HepG2 (cell line): ENCODE measurements around the gene GRIN2D. TPM values are rescaled to one million over a fixed set of nuclear protein-coding genes. Genes with fewer than 3 reads are reported as not detected.

Experiments used
- ATAC-seq: fragments of 200-7000 bp; cut with Tn5 transposase; 3 replicates; pipeline ENCODE4 v1.9.1; 2020; ENCODE audit warnings: mild to moderate bottlenecking, moderate library complexity
- Bru-seq: library from RNA; stranded (reverse); fragments of 400-500 nt; gene quantifications from one replicate; lab custom pipeline; 2021; lab: Mats Ljungman, UMichigan
- BruChase-seq, 2 experiments: library from RNA; stranded (reverse); fragments of 400-500 nt; gene quantifications; one replicate each; lab custom pipeline; 2021; lab: Mats Ljungman, UMichigan
- BruUV-seq: library from RNA; stranded (reverse); fragments of 400-500 nt; replicated peaks from 2 replicates; lab custom pipeline; 2021; lab: Mats Ljungman, UMichigan
- CTCF ChIA-PET: fragments of 300-600 bp; formaldehyde crosslinking; extraction: SDS; loops from one replicate; lab custom pipeline; 2021; ENCODE audit warnings: low total read pairs, inconsistent platforms, low intra/inter-chr PET ratio; lab: Yijun Ruan, JAX
- POLR2A ChIA-PET: fragments of 350-600 bp; sonication (Branson Sonifier 250); formaldehyde crosslinking; loops from one replicate; lab custom pipeline; 2020; ENCODE audit warnings: antibody characterized with exemption, inconsistent platforms; lab: Yijun Ruan, JAX
- DNase-seq: peaks from one replicate; pipeline ENCODE4 v3.0.0-alpha.2; 2015; ENCODE audit warnings: low spot score
- FAIRE-seq: peaks from 3 replicates; lab custom pipeline; 2011; peaks lifted over from hg19 to GRCh38; lab: Jason Lieb, UNC
- H2AFZ ChIP-seq: one replicate; pipeline ENCODE4 v1.6.1; 2011; ENCODE audit warnings: low read length, inconsistent platforms
- H3K27ac ChIP-seq: fragments of 300-600 bp; 3 replicates; pipeline ENCODE4 v1.8.0; 2011; ENCODE audit warnings: mixed run types, mild to moderate bottlenecking, mixed read lengths, low read length, inconsistent platforms; ENCODE audit not compliant: insufficient read depth; ENCODE audit errors: extremely low read length
- H3K27me3 ChIP-seq, 2 experiments: fragments of 200-600 bp in 1 of 2; 2 replicates in 1 of 2; 3 replicates in 1 of 2; pipeline versions ENCODE4 v1.6.0 to v1.8.0; 2011; ENCODE audit warnings: low read length in 2 of 2, mild to moderate bottlenecking in 2 of 2, moderate library complexity in 2 of 2, inconsistent platforms in 1 of 2; ENCODE audit not compliant: insufficient read depth in 2 of 2, control insufficient read depth in 1 of 2
- H3K36me3 ChIP-seq, 2 experiments: fragments of 200-600 bp in 1 of 2; replicated peaks in 1 of 2; 2 replicates in 1 of 2; 3 replicates in 1 of 2; pipeline versions ENCODE4 v1.5.1 to v1.8.0; 2011; ENCODE audit warnings: low read length in 2 of 2, inconsistent platforms in 1 of 2; ENCODE audit not compliant: insufficient read depth in 2 of 2, control insufficient read depth in 1 of 2
- H3K4me1 ChIP-seq: 2 replicates; pipeline ENCODE4 v1.5.1; 2012; ENCODE audit warnings: low read length, inconsistent platforms; ENCODE audit not compliant: insufficient read depth
- H3K4me2 ChIP-seq: 2 replicates; pipeline ENCODE4 v1.6.0; 2011; ENCODE audit warnings: low read depth, low read length, inconsistent platforms
- H3K4me3 ChIP-seq, 3 experiments: fragments of 200-600 bp in 1 of 3; sonication (generic), shearing (Covaris generic) in 1 of 3; replicated peaks in 1 of 3; 2 replicates each; pipeline ENCODE4 v1.5.1; 2011 to 2016; ENCODE audit warnings: low read length in 3 of 3, inconsistent platforms in 2 of 3, low read depth in 2 of 3, mild to moderate bottlenecking in 2 of 3, control low read depth in 1 of 3, mixed read lengths in 1 of 3; ENCODE audit not compliant: insufficient read depth in 1 of 3
- H3K79me2 ChIP-seq: one replicate; pipeline ENCODE4 v1.6.1; 2011; ENCODE audit warnings: low read length, inconsistent platforms; ENCODE audit not compliant: insufficient read depth
- H3K9ac ChIP-seq: 2 replicates; pipeline ENCODE4 v1.6.0; 2011; ENCODE audit warnings: mild to moderate bottlenecking, low read depth, low read length, inconsistent platforms; ENCODE audit not compliant: insufficient read depth
- H3K9me3 ChIP-seq: 2 replicates; pipeline ENCODE4 v1.5.1; 2012; ENCODE audit warnings: mild to moderate bottlenecking, low read length
- H4K20me1 ChIP-seq: 2 replicates; pipeline ENCODE4 v1.6.0; 2011; ENCODE audit warnings: inconsistent platforms, mild to moderate bottlenecking, low read length, moderate library complexity; ENCODE audit not compliant: insufficient read depth
- ARID4A ChIP-seq: sonication (generic); formaldehyde crosslinking; IDR thresholded peaks from 2 replicates; pipeline ENCODE4 v1.5.0; 2020; ENCODE audit warnings: mild to moderate bottlenecking, missing genetic modification reagents, borderline replicate concordance
- CSRNP2 ChIP-seq: sonication (generic); formaldehyde crosslinking; conservative IDR thresholded peaks from 2 replicates; pipeline ENCODE4 v1.8.0; 2022; ENCODE audit warnings: low read depth, missing genetic modification reagents
- FOXA1 ChIP-seq, 2 experiments: fragments of 450-650 bp in 1 of 2; sonication (generic) in 1 of 2; formaldehyde crosslinking in 1 of 2; IDR thresholded peaks; 2 replicates each; pipeline versions ENCODE4 v1.4.0 to v1.6.1; 2016 to 2020; ENCODE audit warnings: missing genetic modification reagents in 1 of 2
- GABPB1 ChIP-seq: IDR thresholded peaks from 2 replicates; pipeline ENCODE4 v1.6.1; 2016; ENCODE audit warnings: mild to moderate bottlenecking, missing genetic modification reagents, moderate library complexity, missing compliant biosample characterization
- MAZ ChIP-seq, 2 experiments: sonication (generic) in 1 of 2; formaldehyde crosslinking in 1 of 2; IDR thresholded peaks; 2 replicates each; pipeline versions ENCODE4 v1.5.0 to v1.6.1; 2012 to 2020; ENCODE audit warnings: low read depth in 2 of 2, mild to moderate bottlenecking in 2 of 2, borderline replicate concordance in 1 of 2, improper control_type of control experiment in 1 of 2, low read length in 1 of 2, missing genetic modification reagents in 1 of 2, moderate library complexity in 1 of 2
- RBM22 ChIP-seq: fragments of 200-400 bp; formaldehyde crosslinking; optimal IDR thresholded peaks from 2 replicates; pipeline ENCODE3; 2017; ENCODE audit warnings: mild to moderate bottlenecking, low read length, moderate library complexity
- ZFX ChIP-seq: sonication (generic); formaldehyde crosslinking; IDR thresholded peaks from 2 replicates; pipeline ENCODE4 v1.4.0; 2020; ENCODE audit warnings: mild to moderate bottlenecking, low read depth, missing genetic modification reagents, moderate library complexity
- ZSCAN9 ChIP-seq: IDR thresholded peaks from 2 replicates; pipeline ENCODE4 v1.6.1; 2016; ENCODE audit warnings: borderline replicate concordance
- whole genome bisulfite sequencing: methylation state at CpG from one replicate; pipeline ENCODE4 v1.1.6; 2017; ENCODE audit warnings: low lambda C conversion rate; 5-methylcytosine and 5-hydroxymethylcytosine counted together
- in situ Hi-C: cut with HindIII; loops from 2 replicates; pipeline ENCODE4 v1.10.0; 2017; ENCODE audit warnings: low pct_unique_long_range_greater_than_20kb; ENCODE audit not compliant: extremely low pct_ligation_motif_present
- intact Hi-C: fragments of 100-400 bp; cut with micrococcal nuclease; formaldehyde crosslinking; loops from one replicate; pipeline ENCODE4 v1.10.0; 2022; ENCODE audit not compliant: unreplicated experiment
- long read RNA-seq, 2 experiments: library from RNA in 1 of 2; library from polyadenylated mRNA in 1 of 2; stranded (forward) in 1 of 2; unstranded in 1 of 2; transcript quantifications; one replicate each; pipeline ENCODE4 v2.0.0, GENCODE V29; 2019 to 2022
- polyA minus RNA-seq, 3 experiments: library from RNA; depleted of rRNA, polyadenylated mRNA; stranded (reverse); fragments of >200 nt; gene quantifications; 2 replicates each; pipeline ENCODE4 v1.2.3, GENCODE V29; 2011; ENCODE audit warnings: low replicate concordance in 1 of 3
- polyA plus RNA-seq, 8 experiments: library from polyadenylated mRNA; depleted of rRNA in 3 of 8; stranded (reverse) in 7 of 8; unstranded in 1 of 8; fragments of >200 nt; fragmentation: Illumina TruSeq in 4 of 8; extraction: Trizol in 4 of 8; gene quantifications; 2 replicates each; pipeline versions ENCODE4 v1.2.1 to v1.2.3, GENCODE V29; 2011 to 2016; ENCODE audit warnings: low read depth in 4 of 8, missing spikeins in 1 of 8, mixed read lengths in 1 of 8; ENCODE audit not compliant: insufficient read depth in 1 of 8
- total RNA-seq, 5 experiments: library from RNA; depleted of rRNA; stranded (reverse); fragments of >200 nt; fragmentation: Illumina TruSeq; extraction: Trizol; gene quantifications; 2 replicates each; pipeline ENCODE4 v1.2.3, GENCODE V29; 2016; ENCODE audit warnings: low read depth in 1 of 5

The GRIN2D gene
- total RNA-seq (2016; rRNA removed; fragmentation: Illumina TruSeq; extraction: Trizol) (0.02 TPM in 1 of 2 replicates, not detected in the other), polyA plus RNA-seq (2011; rRNA removed) (0.08 and 0.13 TPM in 2 replicates), polyA minus RNA-seq (2011; rRNA and poly(A)+ RNA removed; ENCODE audit: low replicate concordance) (0.40 and 0.44 TPM in 2 replicates), Bru-seq, nascent RNA (percentile 25 among the genes with signal in this experiment), BruChase-seq, experiment 1, labeled RNA remaining after a 6-hour chase (percentile 22 among the genes with signal in this experiment), BruChase-seq, experiment 2, labeled RNA remaining after a 2-hour chase (percentile 23 among the genes with signal in this experiment)
- under 0.01 TPM in 1 of 2 replicates, not detected in the other for total RNA-seq (2016; cell fraction: cytosol; rRNA removed; fragmentation: Illumina TruSeq; extraction: Trizol; ENCODE audit: low read depth)
- total RNA-seq (2016; cell fraction: insoluble cytoplasmic fraction; rRNA removed; fragmentation: Illumina TruSeq; extraction: Trizol): 0.04 TPM in 1 of 2 replicates, not detected in the other
- total RNA-seq (2016; cell fraction: membrane; rRNA removed; fragmentation: Illumina TruSeq; extraction: Trizol): 0.03 and 0.06 TPM in 2 replicates
- total RNA-seq (2016; cell fraction: nucleus; rRNA removed; fragmentation: Illumina TruSeq; extraction: Trizol): 0.09 and 0.22 TPM in 2 replicates
- 0.05 and 0.06 TPM in 2 replicates for polyA plus RNA-seq (2011; cell fraction: cytosol; rRNA removed)
- polyA plus RNA-seq (2011; cell fraction: nucleus; rRNA removed): 0.43 and 0.61 TPM in 2 replicates
- 0.29 and 0.34 TPM in 2 replicates for polyA plus RNA-seq (2012)
- 0.03 TPM in 2 replicates for polyA plus RNA-seq (2016; cell fraction: cytosol; fragmentation: Illumina TruSeq; extraction: Trizol; ENCODE audit: low read depth)
- polyA plus RNA-seq (2016; cell fraction: insoluble cytoplasmic fraction; fragmentation: Illumina TruSeq; extraction: Trizol; ENCODE audit: low read depth): 0.05 and 0.13 TPM in 2 replicates
- polyA plus RNA-seq (2016; cell fraction: membrane; fragmentation: Illumina TruSeq; extraction: Trizol; ENCODE audit: low read depth): 0.07 TPM in 1 of 2 replicates, not detected in the other
- 0.31 TPM in 2 replicates for polyA plus RNA-seq (2016; cell fraction: nucleus; fragmentation: Illumina TruSeq; extraction: Trizol; ENCODE audit: insufficient read depth, low read depth)
- 0.10 and 0.26 TPM in 2 replicates for polyA minus RNA-seq (2011; cell fraction: cytosol; rRNA and poly(A)+ RNA removed)
- 0.12 and 0.13 TPM in 2 replicates for polyA minus RNA-seq (2011; cell fraction: nucleus; rRNA and poly(A)+ RNA removed)
- long read RNA-seq, experiment 1: 0 reads
- long read RNA-seq, experiment 2, partial matches to known transcripts: 1 of 6 reads
- long read RNA-seq, experiment 2, other reads (novel, unspliced or antisense): 5 of 6 reads

- H3K27ac ChIP-seq: no peak within 1 kb of the TSS
- ATAC-seq: peak; percentile 28
- no peak for TF ChIP-seq FOXA1 (IDR thresholded peaks at IDR 0.05)
- no peak for TF ChIP-seq FOXA1 (CRISPR knock-in tag; IDR thresholded peaks at IDR 0.05)
- TF ChIP-seq MAZ (IDR thresholded peaks at IDR 0.05; ENCODE audit: borderline replicate concordance, low read depth, low read length): no peak
- TF ChIP-seq MAZ (CRISPR knock-in tag; IDR thresholded peaks at IDR 0.05; ENCODE audit: low read depth): 0 out of 2 replicates have a peak, but pooled peaks have one; percentile 40
- no peak for TF ChIP-seq CSRNP2
- peak; percentile 33; the same call in 1 of the 2 replicates for TF ChIP-seq GABPB1 (CRISPR knock-in tag)
- no peak for TF ChIP-seq RBM22
- peak; percentile 30; the same call in 1 of the 2 replicates for TF ChIP-seq ARID4A (CRISPR knock-in tag)
- TF ChIP-seq ZFX (CRISPR knock-in tag): 0 out of 2 replicates have a peak, but pooled peaks have one; percentile 7
- TF ChIP-seq ZSCAN9 (CRISPR knock-in tag): no peak
These were observed at the start of gene GRIN2D for GRCh38 chr19:48393559-48394330. Gene GRIN2D (plus strand): TSS chr19:48393668. CDS start chr19:48398393, 4,725 bp downstream.

More at GRCh38 chr19:48393559-48394330, at the start of gene GRIN2D:
- Histone ChIP-seq H4K20me1 (peaks cover 4% of the 10 kb centered on the region; the same call in 1 of the 2 replicates), H3K79me2 (peaks cover 16% of the 10 kb centered on the region), H3K9ac (peak within 1 kb of the TSS; percentile 46), H3K36me3 (peaks cover 0 to 8% of the 10 kb centered on the region in 2 experiments; a peak in 2 of 5 replicates), H3K4me1 (peaks cover 79% of the 10 kb centered on the region), H3K4me2 (peak within 1 kb of the TSS; percentile 88), H2AFZ (no peak within 1 kb of the TSS), H3K9me3 (no peaks in the 10 kb centered on the region), H3K4me3 (peak within 1 kb of the TSS; percentile 41 to 71 (median 56); a peak in 5 of 6 replicates), H3K27me3 (peaks cover 11 to 50% of the 10 kb centered on the region in 2 experiments)
- in situ Hi-C loops: loop anchor here (5.0 kb wide), 2 partner anchors 41 to 76 kb away; no protein-coding TSS in a partner anchor
- ChIA-PET POLR2A (interaction anchor here (0.6 to 1.8 kb wide), 3 partner anchors 30 to 67 kb away, joined by 3 to 6 read pairs (median 3); partner anchors contain the start of genes SYNGR4 and TMEM143), CTCF (no interaction called here)
- FAIRE-seq (no peak), DNase-seq (no peak)
- WGBS: 4% methylated on average over 6 of the region's 40 CpGs
- intact Hi-C loops: loop anchor here (5.0 kb wide), 2 partner anchors 41 to 71 kb away; a partner anchor contains a TSS
- BruUV-seq: no TSS peak
